ENCODE data around the gene CYP27A1.

- no peak for TF ChIP-seq GATA1 (IDR thresholded peaks at IDR 0.05; ENCODE audit: low read depth, low read length)
- no peak for TF ChIP-seq POLR2A (IDR thresholded peaks at IDR 0.05; ENCODE audit: low read length)
These were observed 76.1 kb downstream of the CYP27A1 start for GRCh38 chr2:218858138-218858445.

Measured in erythroblast (primary cell).